Pancreas (tissue), 10 donors: ENCODE results near the gene CASTOR1. TPM values are rescaled to one million over a fixed set of nuclear protein-coding genes. Genes with fewer than 3 reads are reported as not detected.

Source experiments
- ATAC-seq, 4 donors: fragments of 200-7000 bp; cut with Tn5 transposase; one replicate each; pipeline versions ENCODE4 v1.8.0 to v1.9.1; 2020; ENCODE audit warnings: mild to moderate bottlenecking in 4 of 4, moderate library complexity in 4 of 4
- DNase-seq, 6 donors: peaks; one replicate each; pipeline ENCODE4 v3.0.0-alpha.2; 2020
- FAIRE-seq: peaks from 2 replicates; lab custom pipeline; 2012; peaks lifted over from hg19 to GRCh38; lab: Jason Lieb, UNC
- H3K27ac ChIP-seq, 4 donors: fragments of 200-600 bp; sonication (generic); 1 replicate in 3 of 4; 2 replicates in 1 of 4; pipeline versions ENCODE4 v1.5.0 to v1.8.0; 2020
- H3K27me3 ChIP-seq, 4 donors: fragments of 200-600 bp; one replicate each; pipeline ENCODE4 v1.8.0; 2021
- H3K36me3 ChIP-seq, 3 donors: fragments of 200-600 bp; sonication (generic) in 1 of 3; one replicate each; pipeline versions ENCODE4 v1.5.0 to v1.8.0; 2020 to 2021
- H3K4me1 ChIP-seq, 3 donors: fragments of 200-600 bp; one replicate each; pipeline ENCODE4 v1.8.0; 2021
- H3K4me3 ChIP-seq, 4 donors: fragments of 200-600 bp; sonication (generic) in 2 of 4; one replicate each; pipeline versions ENCODE4 v1.5.0 to v1.8.0; 2020 to 2021
- H3K9me3 ChIP-seq, 4 donors: fragments of 200-600 bp; one replicate each; pipeline ENCODE4 v1.8.0; 2021
- WGBS, 2 donors: extraction: QIAGEN DNeasy Blood & Tissue Kit; methylation state at CpG; one replicate each; pipeline ENCODE4 v1.1.7; 2013; 5-methylcytosine and 5-hydroxymethylcytosine counted together
- intact Hi-C, 3 donors: fragments of 100-400 bp; cut with DNase I; formaldehyde crosslinking; loops; one replicate each; pipeline versions ENCODE4 v1.11.1 to v1.14.2; 2022
- polyA plus RNA-seq, 2 donors: library from polyadenylated mRNA; stranded (reverse); fragments of 200-250 nt; gene quantifications; one replicate each; pipeline ENCODE4 v1.2.3, GENCODE V29; 2013
- total RNA-seq, 6 donors: library from RNA; stranded (reverse); fragmentation: NEBNext Ultra II Directional in 4 of 6; extraction: Animal tissue kit (Norgen Biotek cat#: 25700) in 4 of 6; gene quantifications; one replicate each; pipeline versions ENCODE4 v1.2.1 to v1.2.4, GENCODE V29; 2021 to 2023
- TF ChIP-seq, protein P1 (sequence below), 4 donors: fragments of 200-600 bp; sonication (generic) in 3 of 4; IDR thresholded peaks; one replicate each; pipeline versions ENCODE4 v1.5.0 to v1.8.0; 2021; ENCODE audit warnings: antibody characterized with exemption in 4 of 4
- donor health status: healthy with polysubstance abuse.
- donor health status: DM: no; HTN: no; CAD: no; lungs with moderate emphysema.
- donor health status: DM: no; HTN: no; CAD: no.
- donor health status: control.
- donor health status: control.
- donor health status: Bipolar disorder and iron deficiency.
- donor health status: DM: yes; HTN: yes; CAD: no.
- donor health status: DM: no; HTN: no; CAD: no.
- donor health status: DM: no; HTN: no; CAD: no.
- donor health status: DM: yes; HTN: yes; CAD: no.

CASTOR1 gene
- total and polyA plus RNA-seq, 8 donors = 1.8 to 8.3 (median 4.2) TPM

DNA sequence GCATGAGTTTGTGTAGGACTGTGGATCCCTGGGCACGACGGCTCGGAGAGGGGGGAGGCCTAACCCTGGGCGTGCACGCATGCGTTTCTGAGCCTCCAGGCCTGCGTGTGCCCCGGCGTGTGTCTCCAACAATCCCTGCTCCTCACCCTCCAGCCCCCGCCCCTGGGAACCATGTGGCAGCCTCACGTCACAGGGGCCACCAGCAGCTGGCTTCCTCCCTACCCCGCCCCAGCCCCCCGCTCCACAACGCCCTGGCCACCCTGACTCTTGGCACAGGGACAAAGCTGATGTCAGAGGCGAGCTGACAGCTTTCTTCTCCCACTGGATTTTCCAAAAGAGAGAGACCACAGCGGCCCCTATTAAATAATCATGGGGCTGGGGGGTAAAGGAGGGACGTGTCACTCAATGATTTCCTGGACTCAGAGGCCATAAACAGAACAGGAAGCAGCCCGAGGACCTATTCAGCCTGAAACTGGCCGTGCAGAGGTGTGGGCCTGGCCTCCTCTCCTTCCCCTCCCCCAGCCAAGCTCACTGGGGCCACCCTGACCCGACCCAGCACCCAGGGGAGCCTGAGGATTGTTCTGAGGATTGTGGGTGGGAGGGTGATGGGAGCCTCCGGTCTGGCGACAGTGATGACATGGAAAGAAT, 36.0 kb downstream of the CASTOR1 start:
- intact Hi-C loops = loop anchor here in 1 of 3 donors (5.0 kb wide), 1 partner anchor 146 kb away; no protein-coding TSS in a partner anchor
- H3K9me3 ChIP-seq = no peaks in the 10 kb centered on the region
- FAIRE-seq (no peak), DNase-seq (peak in 5 of 6 donors; percentile 44 to 66 (median 60)), ATAC-seq (peak; percentile 8 to 43 (median 14))
- peak overlapping the region in 2 of 4 donors; percentile 39 to 63 for H3K27ac ChIP-seq
- H3K36me3 ChIP-seq = no peaks in the 10 kb centered on the region
- no peak overlapping the region for H3K4me3 ChIP-seq
- no peaks in the 10 kb centered on the region for H3K27me3 ChIP-seq
- TF ChIP-seq, protein P1, sequence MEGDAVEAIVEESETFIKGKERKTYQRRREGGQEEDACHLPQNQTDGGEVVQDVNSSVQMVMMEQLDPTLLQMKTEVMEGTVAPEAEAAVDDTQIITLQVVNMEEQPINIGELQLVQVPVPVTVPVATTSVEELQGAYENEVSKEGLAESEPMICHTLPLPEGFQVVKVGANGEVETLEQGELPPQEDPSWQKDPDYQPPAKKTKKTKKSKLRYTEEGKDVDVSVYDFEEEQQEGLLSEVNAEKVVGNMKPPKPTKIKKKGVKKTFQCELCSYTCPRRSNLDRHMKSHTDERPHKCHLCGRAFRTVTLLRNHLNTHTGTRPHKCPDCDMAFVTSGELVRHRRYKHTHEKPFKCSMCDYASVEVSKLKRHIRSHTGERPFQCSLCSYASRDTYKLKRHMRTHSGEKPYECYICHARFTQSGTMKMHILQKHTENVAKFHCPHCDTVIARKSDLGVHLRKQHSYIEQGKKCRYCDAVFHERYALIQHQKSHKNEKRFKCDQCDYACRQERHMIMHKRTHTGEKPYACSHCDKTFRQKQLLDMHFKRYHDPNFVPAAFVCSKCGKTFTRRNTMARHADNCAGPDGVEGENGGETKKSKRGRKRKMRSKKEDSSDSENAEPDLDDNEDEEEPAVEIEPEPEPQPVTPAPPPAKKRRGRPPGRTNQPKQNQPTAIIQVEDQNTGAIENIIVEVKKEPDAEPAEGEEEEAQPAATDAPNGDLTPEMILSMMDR (IDR thresholded peaks at IDR 0.05) = no peak
- 29 to 37% methylated on average over 22 of the region's 22 CpGs for WGBS, 2 donors
- peaks cover 0 to 4% (median 0%) of the 10 kb centered on the region in 3 donors for H3K4me1 ChIP-seq

DNA sequence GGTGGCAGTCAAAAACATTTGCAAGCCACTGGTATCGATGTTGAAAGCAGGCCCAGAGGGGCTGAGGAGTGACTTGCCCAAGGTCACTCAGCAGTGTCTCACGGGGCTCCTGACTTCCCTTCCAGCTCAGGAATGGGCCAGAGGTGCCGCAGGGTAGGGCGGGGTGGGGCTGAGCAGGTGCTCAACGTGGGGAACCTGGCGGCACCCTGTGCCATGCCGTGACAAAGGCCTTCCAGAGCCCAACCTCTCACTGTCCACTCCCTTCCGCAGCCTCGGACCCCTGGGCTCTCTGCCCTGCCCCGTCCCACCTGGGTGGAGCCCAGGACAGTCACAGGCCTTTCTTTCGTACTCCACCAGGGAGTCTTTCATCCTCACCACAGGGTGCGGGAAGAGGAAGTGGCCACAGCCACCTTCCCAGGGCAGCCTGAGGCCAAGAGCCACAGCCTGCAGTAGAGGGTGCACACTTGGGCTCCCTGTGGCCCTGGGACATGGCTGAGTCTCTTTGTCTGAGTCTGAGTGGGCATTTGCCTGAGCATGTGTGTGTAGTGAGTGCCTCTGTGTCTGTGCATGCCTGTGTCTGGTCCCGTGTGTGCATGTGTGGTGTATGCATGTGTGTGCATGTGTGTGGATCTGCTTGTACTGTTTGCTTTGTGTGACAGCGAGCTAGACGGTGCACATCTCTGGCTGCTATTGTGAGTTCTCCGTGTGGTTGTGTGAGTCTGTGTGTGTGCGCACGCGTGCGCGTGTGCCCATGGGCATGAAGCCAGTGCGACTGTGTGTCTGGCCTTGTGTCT, 36.7 kb downstream of the CASTOR1 start:
- no peak for FAIRE-seq

GRCh38 chr22:30251711-30252110, 37.6 kb downstream of the CASTOR1 start:
- DNase-seq = no peak
- FAIRE-seq = no peak
- peaks cover 0 to 4% (median 0%) of the 10 kb centered on the region in 3 donors for H3K4me1 ChIP-seq

More for the DNA sequence above, 36.7 kb downstream of the CASTOR1 start:
- Histone ChIP-seq H3K36me3 (no peaks in the 10 kb centered on the region), H3K4me1 (peaks cover 0 to 4% (median 0%) of the 10 kb centered on the region in 3 donors), H3K4me3 (no peak overlapping the region), H3K27me3 (no peaks in the 10 kb centered on the region), H3K27ac (peak overlapping the region in 2 of 4 donors; percentile 39 to 63), H3K9me3 (no peaks in the 10 kb centered on the region)
- TF ChIP-seq, protein P1 (IDR thresholded peaks at IDR 0.05) = no peak
- DNase-seq = no peak
- intact Hi-C loops = loop anchor here in 1 of 3 donors (5.0 kb wide), 1 partner anchor 145 kb away; no protein-coding TSS in a partner anchor
- 73 to 80% methylated on average over 22 of the region's 22 CpGs for WGBS, 2 donors
- ATAC-seq = peak in 1 of 4 donors; percentile 8

DNA sequence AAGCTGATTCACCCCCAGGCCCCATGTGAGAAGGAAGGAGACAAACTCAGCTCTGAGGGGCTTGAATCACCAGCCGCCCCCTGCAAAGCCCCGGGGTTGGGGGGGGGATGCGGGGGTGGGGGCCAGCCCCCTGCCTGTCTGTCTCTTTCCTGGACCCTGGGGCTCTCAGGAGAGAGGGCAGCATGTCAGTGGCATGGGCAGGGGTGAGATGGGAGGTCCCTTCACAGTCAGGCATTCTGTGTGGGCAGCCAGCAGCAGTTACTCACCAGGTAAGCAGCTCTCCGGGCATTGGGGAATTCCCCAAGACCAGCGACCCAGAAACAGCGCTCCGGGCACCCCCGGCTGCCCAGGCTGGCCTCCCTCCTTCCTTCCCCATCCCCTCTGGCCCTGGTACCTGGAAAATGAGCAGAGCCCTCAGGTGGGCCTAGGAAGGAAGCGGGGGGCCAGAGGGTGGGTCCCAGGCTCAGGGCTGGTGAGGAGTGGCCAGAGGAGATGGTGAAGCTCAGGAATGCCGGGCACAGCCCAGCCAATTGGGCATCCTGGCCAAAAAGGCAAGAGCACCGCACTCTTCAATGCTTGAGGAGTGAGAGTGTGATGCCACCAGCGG, 38.5 kb downstream of the CASTOR1 start:
- H3K27ac ChIP-seq = peak overlapping the region in 2 of 4 donors; percentile 5 to 22
- FAIRE-seq = no peak
- 50 to 59% methylated on average over 12 of the region's 12 CpGs for WGBS, 2 donors
- H3K9me3 ChIP-seq = no peaks in the 10 kb centered on the region
- peak in 1 of 6 donors; percentile 37 for DNase-seq
- TF ChIP-seq, protein P1 (IDR thresholded peaks at IDR 0.05) = no peak
- no peaks in the 10 kb centered on the region for H3K4me1 ChIP-seq
- ATAC-seq = peak in 3 of 4 donors; percentile 43 to 73 (median 44)
- H3K36me3 ChIP-seq = no peaks in the 10 kb centered on the region
- no peaks in the 10 kb centered on the region for H3K27me3 ChIP-seq
- intact Hi-C loops = loop anchor here in 1 of 3 donors (5.0 kb wide), 1 partner anchor 143 kb away; no protein-coding TSS in a partner anchor
- H3K4me3 ChIP-seq = no peak overlapping the region

More at GRCh38 chr22:30251711-30252110, 37.6 kb downstream of the CASTOR1 start:
- Histone ChIP-seq H3K4me3 (no peak overlapping the region), H3K36me3 (no peaks in the 10 kb centered on the region), H3K27ac (peak overlapping the region in 1 of 4 donors; percentile 2), H3K9me3 (no peaks in the 10 kb centered on the region), H3K27me3 (no peaks in the 10 kb centered on the region)
- TF ChIP-seq, protein P1 (IDR thresholded peaks at IDR 0.05) = no peak
- 66 to 69% methylated on average over 10 of the region's 10 CpGs for WGBS, 2 donors
- ATAC-seq = no peak
- intact Hi-C loops = loop anchor here in 1 of 3 donors (5.0 kb wide), 1 partner anchor 144 kb away; no protein-coding TSS in a partner anchor
